Stimulated activated CD4-positive, alpha-beta T cell treated with anti-CD3 and anti-CD28 coated beads, TNF-alpha, amount 100 ng/mL, for 4 hours (primary cell): Measurements from ENCODE around the gene MAST3.
"Not testable (repeated sequence)": the region's sequence is repeated elsewhere in the genome, so short reads cannot be mapped to it uniquely, and the experiment has no call there.

Experiments
- DNase-seq, 3 experiments: peaks; one replicate each; pipeline ENCODE4 v3.0.0-alpha.2; 2020; ENCODE audit warnings: low read depth in 3 of 3

MAST3 gene

DNA sequence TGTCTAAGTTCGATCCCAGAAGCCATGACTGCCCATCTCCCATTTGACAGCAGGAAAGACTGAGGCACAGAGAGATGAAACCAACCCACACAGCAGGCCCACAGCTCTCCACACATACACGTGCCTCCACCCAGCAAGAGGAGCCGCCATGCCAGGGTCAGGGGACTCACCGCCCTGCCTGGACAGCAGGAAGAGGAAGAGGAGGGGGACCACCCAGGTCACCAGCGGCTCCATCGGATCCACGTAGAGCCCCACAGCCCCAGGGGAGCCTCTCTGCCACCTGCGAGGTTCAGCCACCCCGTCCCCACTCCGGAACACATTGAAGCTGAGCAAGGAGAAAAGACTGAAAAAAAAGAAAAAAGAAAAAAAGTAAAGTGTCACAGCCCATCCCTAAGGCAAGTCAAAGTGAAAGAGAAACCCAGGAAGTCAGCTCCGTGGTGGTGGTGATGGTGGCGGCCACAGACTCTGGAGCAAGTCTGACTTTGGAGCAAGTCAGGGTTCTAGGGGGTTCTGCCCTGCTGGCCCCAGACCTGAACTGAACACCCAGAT, 10.9 kb upstream of the MAST3 start, which contains the start of gene IL12RB1:
Gene IL12RB1, minus strand, starts transcription at position 345 of the 549 bp plus-strand sequence. Its CDS starts 111 bp downstream, at position 234.
- peak in 2 of 3 experiments; percentile 29 to 38 for DNase-seq

GRCh38 chr19:18089096-18089541, 8.5 kb upstream of the MAST3 start:
- DNase-seq = peak in 1 of 3 experiments; percentile 39

DNA sequence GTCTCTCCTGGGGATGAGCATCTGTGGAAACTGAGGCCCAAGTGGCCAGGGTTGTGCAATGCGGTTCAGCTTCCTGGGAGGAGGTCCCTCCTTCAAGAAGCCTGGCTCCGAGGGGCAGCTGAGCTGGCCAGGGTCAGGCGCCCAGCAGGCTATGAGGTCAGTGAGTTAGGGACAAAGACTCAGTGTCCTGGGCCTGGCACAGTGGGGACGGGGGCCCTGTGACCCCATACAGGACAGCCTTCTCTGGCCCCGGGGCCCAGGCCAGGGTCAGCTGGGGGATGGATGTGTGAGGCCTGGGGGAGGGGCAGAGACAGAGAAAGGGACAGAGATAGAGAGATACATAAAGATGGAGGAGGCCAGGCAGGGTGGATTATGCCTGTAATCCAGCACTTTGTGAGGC, 7.9 kb upstream of the MAST3 start:
- DNase-seq = no peak

DNA sequence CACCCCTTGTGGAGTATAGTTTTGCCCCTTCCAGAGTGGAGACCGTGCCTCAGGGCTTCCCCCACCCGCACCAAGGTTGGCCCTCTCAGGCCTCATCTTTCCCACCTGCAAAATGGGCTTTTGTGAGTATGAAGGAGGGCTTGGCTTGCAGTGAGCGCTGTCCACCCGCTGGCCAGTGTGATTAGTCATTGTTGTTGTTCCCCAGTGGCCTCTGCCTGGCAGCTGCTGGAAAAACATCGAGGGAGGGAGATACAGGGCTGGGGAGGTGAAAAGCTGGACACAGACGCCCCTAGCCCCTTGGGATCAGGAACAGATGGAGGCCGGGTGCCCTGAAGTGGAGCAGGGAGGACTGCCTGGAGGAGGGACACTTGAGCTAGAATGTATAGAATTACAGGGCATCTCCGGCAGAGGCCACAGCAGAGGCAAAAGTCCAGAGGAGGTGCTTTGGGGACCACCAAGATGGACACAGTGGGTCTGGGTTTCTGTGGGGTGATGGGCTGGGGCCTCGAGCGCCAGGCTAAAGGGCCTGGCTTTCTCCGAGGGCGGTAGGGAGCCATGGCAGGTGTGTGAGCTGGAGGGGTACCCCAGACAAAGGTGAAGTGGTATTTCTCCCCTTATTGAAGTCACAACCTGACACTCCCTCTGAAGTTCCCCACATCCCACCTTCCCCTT, 6.9 kb upstream of the MAST3 start:
- DNase-seq = no peak

DNA sequence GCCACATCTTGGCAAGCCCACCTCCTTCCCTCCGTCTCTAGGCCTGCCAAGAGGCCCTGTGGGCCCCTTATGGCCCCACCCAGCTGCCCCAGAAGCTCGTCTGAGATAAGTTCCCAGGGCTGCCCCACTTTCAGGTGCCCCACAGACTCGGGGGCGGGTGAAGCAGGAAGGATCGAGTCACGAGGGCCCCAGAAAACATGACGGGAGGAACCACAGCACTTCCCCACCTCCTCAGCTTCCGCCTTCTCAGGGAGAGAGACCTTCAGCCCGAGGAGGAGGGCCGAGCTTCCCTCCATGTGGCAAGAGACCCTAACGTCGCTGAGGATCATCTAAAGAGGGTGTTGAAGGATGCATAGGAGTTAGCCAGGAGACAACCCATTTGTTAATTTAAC, 6.4 kb upstream of the MAST3 start:
- peak; percentile 57 to 81 (median 75) for DNase-seq

GRCh38 chr19:18093439-18094161, 4.0 kb upstream of the MAST3 start:
- no peak for DNase-seq

DNA sequence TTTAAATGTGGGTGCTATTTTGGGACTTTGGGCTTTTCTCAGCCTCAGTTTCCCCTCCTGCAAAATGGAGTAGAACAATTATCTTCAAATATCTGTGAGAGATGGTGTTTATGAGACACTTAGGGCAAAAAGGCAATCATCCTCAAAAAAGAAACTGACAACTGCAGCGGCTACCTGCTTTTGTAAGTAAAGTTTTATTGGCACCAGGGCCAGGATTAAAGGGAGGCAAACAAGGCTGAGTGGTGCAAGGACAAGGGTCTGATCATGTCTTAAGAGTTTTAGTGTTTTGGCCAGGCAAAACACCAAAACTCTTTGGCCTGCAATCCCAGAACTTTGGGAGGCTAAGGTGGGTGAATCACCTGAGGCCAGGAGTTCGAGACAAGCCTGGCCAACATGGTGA, 1.3 kb upstream of the MAST3 start:
- DNase-seq = no peak

- no peak for DNase-seq
Measured at GRCh38 chr19:18097993-18098890, 664 bp downstream of the MAST3 start.

DNA sequence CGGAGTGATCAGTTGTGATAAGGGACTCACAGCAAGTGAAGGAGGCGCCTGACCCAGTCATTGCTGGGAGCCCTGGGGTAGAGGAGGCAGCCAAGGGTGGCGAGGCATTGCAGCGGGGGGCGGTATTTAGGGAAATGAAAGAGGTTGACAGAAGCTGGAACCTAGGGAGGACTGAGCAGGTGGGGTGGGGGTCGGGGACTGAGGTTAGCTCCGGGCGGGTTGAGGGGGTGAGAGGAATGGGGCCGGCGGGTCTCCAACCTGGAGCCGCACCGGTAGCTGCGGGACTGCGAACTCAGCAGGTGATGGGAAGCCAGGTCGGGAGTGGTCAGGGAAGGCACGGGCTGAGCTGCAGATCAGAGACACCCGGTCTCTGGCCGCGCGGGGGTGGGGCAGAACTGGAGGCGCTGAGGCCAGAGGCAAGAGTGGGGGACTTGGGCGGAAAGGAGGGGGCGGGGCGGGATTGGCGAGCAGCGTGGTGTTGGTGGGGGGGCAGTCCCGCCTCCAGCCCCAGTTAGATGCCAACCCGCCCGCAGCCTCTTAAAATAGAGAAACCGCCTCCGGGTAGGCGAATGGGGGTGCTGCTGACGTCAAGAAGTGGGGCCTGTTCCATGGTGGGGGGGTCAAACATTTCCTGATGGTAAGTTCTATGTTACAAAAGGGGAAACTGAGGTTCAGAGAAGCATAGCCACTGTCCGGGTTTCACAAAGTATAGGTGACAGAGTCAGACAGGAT, 1.5 kb downstream of the MAST3 start:
- DNase-seq = no peak

DNA sequence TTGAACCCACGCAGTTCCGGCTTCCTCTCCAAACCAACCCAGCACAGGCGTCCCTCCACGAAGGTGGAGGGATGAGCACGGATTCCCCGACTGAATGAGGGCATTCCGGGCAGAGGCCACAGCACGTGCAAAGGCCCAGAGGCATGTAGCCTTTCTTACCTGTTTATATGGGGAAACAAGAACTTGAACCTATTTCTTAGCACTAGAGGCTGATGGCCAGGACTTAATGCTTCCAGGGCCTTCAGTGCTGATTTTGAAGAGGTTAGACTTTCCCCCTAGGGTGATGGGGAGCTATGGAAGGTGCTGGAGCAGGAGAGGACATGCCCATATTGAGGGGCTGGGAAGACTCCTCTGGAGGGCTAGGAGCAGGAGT, 2.0 kb downstream of the MAST3 start:
- DNase-seq = no peak

- DNase-seq = no peak
Measured at GRCh38 chr19:18100710-18101109, 3.1 kb downstream of the MAST3 start.

DNA sequence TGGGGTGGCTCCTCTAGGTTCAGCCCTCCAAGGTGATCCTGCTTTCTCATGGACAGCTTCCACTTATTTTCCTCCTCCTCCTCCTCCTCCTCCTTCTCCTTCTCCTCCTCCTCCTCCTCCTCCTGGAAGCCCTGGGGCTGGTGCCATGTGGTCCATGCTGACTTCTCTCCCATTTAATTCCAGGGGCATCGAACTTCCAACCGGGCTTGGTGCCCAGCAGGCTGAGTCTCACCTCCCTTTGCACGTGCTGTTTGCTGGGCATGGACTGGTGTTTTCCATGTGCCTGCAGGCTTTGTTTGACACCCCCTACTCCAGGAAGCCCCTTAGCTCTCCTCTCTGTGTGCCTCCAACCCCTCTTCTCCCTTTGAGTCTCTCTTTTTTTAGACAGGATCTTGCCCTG, 3.7 kb downstream of the MAST3 start:
- DNase-seq = no peak

GRCh38 chr19:18102916-18103542, 5.5 kb downstream of the MAST3 start:
- no peak for DNase-seq

- no peak for DNase-seq
Measured at GRCh38 chr19:18104793-18105131, 7.2 kb downstream of the MAST3 start.

- not testable (repeated sequence) for DNase-seq
Measured at GRCh38 chr19:18105259-18105658, 7.7 kb downstream of the MAST3 start.

DNA sequence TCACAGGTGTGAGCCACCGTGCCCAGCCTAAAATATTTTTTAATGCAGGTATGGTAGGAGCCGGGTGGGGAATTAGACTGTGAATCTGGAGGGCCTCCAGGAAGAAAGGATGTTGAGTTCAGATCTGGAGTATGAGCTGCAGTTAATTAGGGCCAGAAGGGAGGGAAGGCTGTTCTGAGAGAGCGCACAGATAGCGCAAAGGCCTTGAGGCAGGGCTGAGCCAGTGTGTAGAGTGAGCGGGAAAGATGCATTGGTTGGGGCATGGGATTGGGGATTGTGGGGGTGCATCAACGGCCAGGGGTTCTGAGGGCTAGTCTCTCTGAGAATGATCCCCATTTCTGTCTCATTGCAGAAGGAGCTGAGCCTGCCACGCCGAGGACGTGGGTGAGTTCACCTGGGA, 9.7 kb downstream of the MAST3 start:
- DNase-seq = no peak

DNA sequence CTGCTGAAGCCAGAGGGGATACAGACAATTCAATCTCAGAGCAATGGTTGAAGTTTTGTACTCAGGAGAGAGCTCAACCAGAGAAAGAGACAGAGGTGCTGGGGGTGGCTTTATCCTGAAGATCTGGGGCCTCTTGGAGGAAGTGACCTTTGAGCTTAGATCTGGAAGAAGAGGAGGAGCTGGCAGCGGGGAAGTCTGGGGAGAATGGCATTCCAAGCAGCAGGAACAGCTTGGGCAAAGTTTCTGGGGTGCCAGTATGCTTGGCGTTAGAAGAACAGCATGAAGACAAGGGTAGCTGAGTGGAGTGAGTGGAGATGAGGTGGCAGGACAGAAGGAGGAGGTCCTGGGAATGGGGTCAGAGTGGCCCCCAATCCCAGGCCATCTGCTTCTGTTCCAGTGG, 11.3 kb downstream of the MAST3 start:
- no peak for DNase-seq

GRCh38 chr19:18109341-18109732, 11.8 kb downstream of the MAST3 start:
- no peak for DNase-seq

DNA sequence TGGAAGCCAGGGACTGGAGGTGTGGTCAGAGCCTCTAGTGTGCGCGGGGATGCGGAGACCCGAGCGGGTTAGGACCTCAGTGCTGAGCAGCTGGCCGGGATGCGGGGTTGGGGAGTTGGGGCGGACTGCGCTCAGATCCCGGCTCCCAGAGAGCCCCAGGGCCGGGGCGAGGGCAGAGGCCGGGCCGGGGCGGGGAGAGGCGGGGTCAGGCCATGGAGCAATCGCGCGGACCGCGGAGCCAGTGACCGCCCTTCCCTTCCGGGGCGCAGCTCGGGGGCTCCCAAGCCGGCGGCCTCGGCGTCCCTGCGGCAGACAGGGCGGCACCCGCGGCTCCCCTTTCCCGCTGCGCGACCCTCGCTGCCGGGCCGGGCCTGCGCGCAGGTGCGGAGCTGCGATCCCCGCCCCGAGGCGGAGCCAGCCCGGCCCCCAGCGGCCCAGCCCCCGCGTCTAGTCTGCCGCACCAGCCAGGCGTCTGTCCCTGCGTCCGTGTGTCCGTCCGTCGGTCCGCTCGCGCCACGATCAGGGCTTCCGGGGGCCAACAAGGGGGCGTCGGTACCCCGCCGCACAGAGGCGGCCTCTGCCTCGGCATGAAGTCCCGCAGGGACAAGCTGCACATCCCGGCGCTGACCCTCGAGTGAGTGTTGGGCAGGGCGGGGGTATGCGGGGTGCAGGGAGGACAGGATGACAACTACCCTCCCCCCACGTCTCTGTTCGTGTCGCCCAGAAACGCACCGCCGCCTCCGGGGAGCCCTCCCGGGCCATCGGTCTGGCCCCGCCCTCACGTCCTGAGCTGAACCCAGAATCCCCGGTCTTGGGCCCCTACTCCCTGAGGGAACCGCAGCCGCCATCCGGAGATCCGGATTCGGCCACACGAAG, 12.4 kb downstream of the MAST3 start:
- peak in 1 of 3 experiments; percentile 57 for DNase-seq
